Measurements from ENCODE around the gene TMEM175. TPM values are rescaled to one million over a fixed set of nuclear protein-coding genes. Genes with fewer than 3 reads are reported as not detected.

TMEM175 gene
- total RNA-seq, 3 donors from 2014 or later, result 12.5 to 15.6 (median 14.7) TPM

- Mint-ChIP-seq H3K4me1 (ENCODE audit: low read depth) (no peaks in the 10 kb centered on the region), H3K9me3 (no peaks in the 10 kb centered on the region), H3K4me3 (no peak overlapping the region), H3K36me3 (ENCODE audit: insufficient read depth) (peaks cover 10% of the 10 kb centered on the region), H3K27me3 (ENCODE audit: low read depth) (no peaks in the 10 kb centered on the region)
- ATAC-seq (no peak), DNase-seq (no peak)
Measured at GRCh38 chr4:893276-893994, 38.8 kb upstream of the TMEM175 start.

- Mint-ChIP-seq H3K9me3 (no peaks in the 10 kb centered on the region), H3K27me3 (ENCODE audit: low read depth) (no peaks in the 10 kb centered on the region), H3K4me1 (ENCODE audit: low read depth) (peaks cover 1% of the 10 kb centered on the region), H3K4me3 (no peak overlapping the region), H3K36me3 (ENCODE audit: insufficient read depth) (peaks cover 12% of the 10 kb centered on the region)
- DNase-seq (no peak), ATAC-seq (no peak)
Measured at GRCh38 chr4:893995-894705, 38.1 kb upstream of the TMEM175 start.

DNA sequence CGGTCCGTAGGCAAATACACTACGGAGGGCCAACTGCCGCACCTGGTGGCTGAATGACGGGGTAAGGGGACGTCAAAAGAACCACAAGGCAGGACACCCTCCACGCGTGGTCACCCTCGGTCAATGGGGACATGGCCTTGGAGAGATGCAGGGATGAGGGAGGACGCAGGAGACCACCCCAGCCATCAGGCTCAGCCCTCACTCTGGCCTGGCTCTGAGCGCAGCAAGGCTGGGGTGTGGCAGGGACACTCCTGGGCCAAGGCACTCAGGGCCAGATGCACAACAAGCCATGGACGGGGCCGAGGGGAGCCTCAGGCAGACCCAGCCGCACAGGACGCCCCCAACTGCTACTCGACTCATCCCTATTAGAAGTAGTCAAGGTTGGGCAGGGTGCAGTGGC lies 36.7 kb upstream of the TMEM175 start:
- Mint-ChIP-seq H3K4me1 (ENCODE audit: low read depth) (peaks cover 5% of the 10 kb centered on the region), H3K36me3 (ENCODE audit: insufficient read depth) (peaks cover 18% of the 10 kb centered on the region), H3K9me3 (no peaks in the 10 kb centered on the region), H3K4me3 (no peak overlapping the region), H3K27me3 (ENCODE audit: low read depth) (no peaks in the 10 kb centered on the region)
- ATAC-seq, result no peak
- DNase-seq, result no peak

DNA sequence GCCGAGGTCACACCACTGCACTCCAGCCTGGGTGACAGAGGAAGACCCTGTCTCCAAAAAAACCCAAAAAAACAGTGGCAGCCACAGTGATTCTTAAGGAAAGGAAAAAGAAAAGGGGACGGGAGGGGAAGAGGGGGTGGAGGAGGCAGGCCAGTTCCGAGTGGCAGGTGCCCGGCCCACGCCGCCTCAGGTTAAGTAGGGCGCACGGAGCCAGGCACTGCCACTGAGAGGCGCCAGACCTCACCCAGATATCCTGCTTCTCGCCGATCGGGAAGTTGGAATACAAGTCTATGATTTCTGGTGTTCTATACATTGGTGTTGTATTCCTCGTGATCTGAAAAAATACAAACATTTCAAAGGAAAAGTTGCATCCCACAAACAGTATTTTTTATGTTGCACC lies 36.0 kb upstream of the TMEM175 start:
- ATAC-seq (no peak), DNase-seq (no peak)
- Mint-ChIP-seq H3K4me1 (ENCODE audit: low read depth) (peaks cover 5% of the 10 kb centered on the region), H3K4me3 (no peak overlapping the region), H3K9me3 (no peaks in the 10 kb centered on the region), H3K27me3 (ENCODE audit: low read depth) (no peaks in the 10 kb centered on the region), H3K36me3 (ENCODE audit: insufficient read depth) (peaks cover 18% of the 10 kb centered on the region)

DNA sequence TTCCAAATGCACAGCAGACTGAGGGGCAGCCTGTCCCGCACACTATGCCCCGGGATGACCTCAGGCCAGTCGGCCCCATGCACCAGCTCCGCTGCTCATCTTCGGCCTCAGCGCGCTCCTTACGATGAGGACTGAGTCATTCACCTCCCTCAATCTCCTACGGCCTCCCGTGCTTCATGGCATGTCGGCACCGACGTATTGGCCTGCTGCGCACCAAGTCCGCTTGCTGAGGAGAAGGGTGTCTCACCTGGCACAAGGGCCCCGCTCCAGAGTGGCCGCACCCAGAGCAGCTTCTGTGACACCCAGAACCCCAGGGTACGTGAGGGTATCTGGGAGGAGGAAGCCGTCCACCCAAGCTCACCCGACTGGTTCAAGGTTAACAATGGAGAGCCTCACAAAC lies 35.6 kb upstream of the TMEM175 start:
- Mint-ChIP-seq H3K4me3 (no peak overlapping the region), H3K27me3 (ENCODE audit: low read depth) (no peaks in the 10 kb centered on the region), H3K9me3 (no peaks in the 10 kb centered on the region), H3K4me1 (ENCODE audit: low read depth) (peaks cover 5% of the 10 kb centered on the region), H3K36me3 (ENCODE audit: insufficient read depth) (peaks cover 18% of the 10 kb centered on the region)
- DNase-seq, result no peak
- ATAC-seq, result no peak

DNA sequence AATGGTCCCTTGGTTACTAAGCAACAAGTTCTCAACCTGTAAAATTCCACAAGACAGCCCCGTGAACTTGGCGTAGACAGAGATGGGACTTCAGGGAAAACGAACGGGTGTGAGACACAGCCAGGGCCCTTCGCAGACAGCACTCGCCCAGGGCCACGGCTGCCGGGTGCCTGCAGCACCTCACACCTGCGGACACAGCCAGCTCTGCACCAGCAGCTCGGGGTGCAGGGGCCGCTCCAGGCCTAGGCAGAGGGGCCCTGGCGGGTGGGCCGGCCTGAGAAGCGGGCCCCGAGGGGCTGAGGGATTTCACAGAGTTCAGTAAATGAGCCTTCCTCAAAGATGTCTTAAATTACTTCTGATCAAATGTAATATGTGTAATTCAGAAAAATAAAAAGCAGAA lies 34.1 kb upstream of the TMEM175 start:
- peaks cover 5% of the 10 kb centered on the region for H3K4me1 Mint-ChIP-seq (ENCODE audit: low read depth)
- H3K27me3 Mint-ChIP-seq (ENCODE audit: low read depth), result no peaks in the 10 kb centered on the region
- DNase-seq (no peak), ATAC-seq (no peak)
- no peaks in the 10 kb centered on the region for H3K9me3 Mint-ChIP-seq
- H3K4me3 Mint-ChIP-seq, result no peak overlapping the region
- peaks cover 23% of the 10 kb centered on the region for H3K36me3 Mint-ChIP-seq (ENCODE audit: insufficient read depth)

GRCh38 chr4:898869-899555 lies 33.2 kb upstream of the TMEM175 start:
- Mint-ChIP-seq H3K36me3 (ENCODE audit: insufficient read depth) (peaks cover 23% of the 10 kb centered on the region), H3K4me3 (no peak overlapping the region), H3K27me3 (ENCODE audit: low read depth) (no peaks in the 10 kb centered on the region), H3K4me1 (ENCODE audit: low read depth) (peaks cover 5% of the 10 kb centered on the region), H3K9me3 (no peaks in the 10 kb centered on the region)
- ATAC-seq, result no peak
- DNase-seq, result no peak

DNA sequence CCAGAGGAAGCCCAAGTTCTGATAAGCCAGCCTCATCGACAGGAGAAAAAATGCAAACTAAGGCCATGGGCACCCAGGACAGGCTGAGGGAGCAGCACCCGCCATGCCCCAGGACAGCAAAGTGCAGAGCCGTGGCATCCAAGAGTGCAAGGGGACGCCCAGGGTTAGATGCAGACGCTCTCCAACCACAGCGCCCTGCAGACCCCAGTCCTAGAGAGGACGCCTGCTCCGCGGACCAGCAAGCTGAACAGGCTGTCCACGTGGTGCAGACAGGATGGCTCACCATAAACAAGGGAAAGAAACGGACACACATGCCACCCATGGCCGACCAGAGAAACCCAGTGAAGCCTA lies 32.7 kb upstream of the TMEM175 start:
- Mint-ChIP-seq H3K9me3 (no peaks in the 10 kb centered on the region), H3K4me1 (ENCODE audit: low read depth) (peaks cover 5% of the 10 kb centered on the region), H3K36me3 (ENCODE audit: insufficient read depth) (peaks cover 23% of the 10 kb centered on the region), H3K4me3 (no peak overlapping the region), H3K27me3 (ENCODE audit: low read depth) (no peaks in the 10 kb centered on the region)
- DNase-seq (no peak), ATAC-seq (no peak)

DNA sequence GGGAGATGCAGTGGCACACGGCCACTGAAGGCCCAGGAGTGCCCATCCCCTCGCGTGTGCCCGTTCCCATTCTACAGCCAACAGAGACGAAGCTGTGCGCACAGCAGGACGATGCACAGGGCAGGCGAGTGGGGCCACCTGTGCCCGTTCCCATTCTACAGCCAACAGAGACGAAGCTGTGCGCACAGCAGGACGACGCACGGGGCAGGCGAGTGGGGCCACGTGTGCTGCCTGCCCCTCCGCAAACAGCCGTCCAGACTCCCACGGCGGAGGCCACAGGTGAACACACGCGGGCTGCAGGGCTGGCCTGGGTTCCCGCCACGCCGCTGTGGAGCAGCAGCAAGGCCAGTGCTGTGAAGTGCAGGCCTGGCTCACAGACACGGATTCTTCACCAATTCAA lies 32.2 kb upstream of the TMEM175 start:
- peaks cover 26% of the 10 kb centered on the region for H3K36me3 Mint-ChIP-seq (ENCODE audit: insufficient read depth)
- no peaks in the 10 kb centered on the region for H3K9me3 Mint-ChIP-seq
- DNase-seq, result no peak
- no peaks in the 10 kb centered on the region for H3K27me3 Mint-ChIP-seq (ENCODE audit: low read depth)
- H3K4me1 Mint-ChIP-seq (ENCODE audit: low read depth), result peaks cover 5% of the 10 kb centered on the region
- no peak for ATAC-seq
- no peak overlapping the region for H3K4me3 Mint-ChIP-seq

- no peaks in the 10 kb centered on the region for H3K9me3 Mint-ChIP-seq
- H3K4me3 Mint-ChIP-seq, result no peak overlapping the region
- no peak for DNase-seq
- peaks cover 28% of the 10 kb centered on the region for H3K36me3 Mint-ChIP-seq (ENCODE audit: insufficient read depth)
- H3K4me1 Mint-ChIP-seq (ENCODE audit: low read depth), result peaks cover 5% of the 10 kb centered on the region
- ATAC-seq, result no peak
- no peaks in the 10 kb centered on the region for H3K27me3 Mint-ChIP-seq (ENCODE audit: low read depth)
Measured at GRCh38 chr4:900721-901120, 31.5 kb upstream of the TMEM175 start.

- Mint-ChIP-seq H3K4me3 (no peak overlapping the region), H3K36me3 (ENCODE audit: insufficient read depth) (peaks cover 28% of the 10 kb centered on the region), H3K27me3 (ENCODE audit: low read depth) (no peaks in the 10 kb centered on the region), H3K9me3 (no peaks in the 10 kb centered on the region), H3K4me1 (ENCODE audit: low read depth) (peaks cover 5% of the 10 kb centered on the region)
- DNase-seq (no peak), ATAC-seq (no peak)
Measured at GRCh38 chr4:901192-901910, 30.9 kb upstream of the TMEM175 start.

DNA sequence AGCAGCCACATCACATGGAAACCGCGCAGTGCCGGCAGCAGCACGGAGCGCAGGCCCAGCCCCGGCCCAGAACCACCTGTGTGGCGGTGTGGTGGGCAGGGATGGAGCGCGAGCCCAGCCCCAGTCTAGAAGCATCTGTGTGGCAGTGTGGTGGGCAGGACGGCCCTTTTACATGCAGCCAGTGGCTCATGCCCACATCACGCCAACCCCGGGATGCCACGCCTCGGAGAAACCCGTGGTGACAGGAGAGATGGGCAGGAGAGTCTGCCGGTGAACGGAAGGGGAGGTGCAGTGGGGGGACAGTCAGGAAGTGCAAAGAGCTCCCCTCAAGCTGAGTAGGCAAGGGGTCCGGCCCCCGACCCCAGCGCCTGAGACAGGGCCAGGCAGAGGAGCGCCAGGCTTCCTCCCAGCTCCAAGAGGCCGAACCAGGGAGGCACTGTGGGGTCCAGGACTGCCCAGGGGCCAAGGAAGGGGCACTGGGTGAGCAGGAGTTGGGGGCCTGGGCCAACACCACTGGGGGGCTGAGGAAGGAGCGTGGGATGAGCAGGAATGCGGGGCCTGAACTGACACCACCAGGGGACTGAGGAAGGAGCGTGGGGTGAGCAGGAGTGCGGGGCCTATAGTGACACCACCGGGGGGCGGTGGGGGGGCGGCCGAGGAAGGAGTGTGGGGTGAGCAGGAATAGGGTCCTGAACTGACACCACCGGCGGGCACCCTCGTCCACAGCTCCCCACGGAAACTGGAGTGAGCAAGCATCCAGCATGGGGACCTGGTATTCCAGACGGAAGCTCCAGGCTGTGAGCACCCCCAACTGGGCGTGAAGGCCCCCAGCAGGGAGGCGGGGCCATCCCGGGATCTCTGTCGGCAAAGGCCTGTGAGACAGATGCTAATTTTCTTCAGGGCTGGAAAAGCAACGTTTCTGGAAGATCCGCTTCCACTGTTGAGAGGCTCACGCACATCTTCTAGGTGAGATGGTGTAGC lies 28.9 kb upstream of the TMEM175 start:
- ATAC-seq (no peak), DNase-seq (no peak)
- no peak overlapping the region for H3K4me3 Mint-ChIP-seq
- H3K9me3 Mint-ChIP-seq, result no peaks in the 10 kb centered on the region
- H3K4me1 Mint-ChIP-seq (ENCODE audit: low read depth), result peaks cover 5% of the 10 kb centered on the region
- H3K27me3 Mint-ChIP-seq (ENCODE audit: low read depth), result no peaks in the 10 kb centered on the region
- H3K36me3 Mint-ChIP-seq (ENCODE audit: insufficient read depth), result peaks cover 23% of the 10 kb centered on the region

DNA sequence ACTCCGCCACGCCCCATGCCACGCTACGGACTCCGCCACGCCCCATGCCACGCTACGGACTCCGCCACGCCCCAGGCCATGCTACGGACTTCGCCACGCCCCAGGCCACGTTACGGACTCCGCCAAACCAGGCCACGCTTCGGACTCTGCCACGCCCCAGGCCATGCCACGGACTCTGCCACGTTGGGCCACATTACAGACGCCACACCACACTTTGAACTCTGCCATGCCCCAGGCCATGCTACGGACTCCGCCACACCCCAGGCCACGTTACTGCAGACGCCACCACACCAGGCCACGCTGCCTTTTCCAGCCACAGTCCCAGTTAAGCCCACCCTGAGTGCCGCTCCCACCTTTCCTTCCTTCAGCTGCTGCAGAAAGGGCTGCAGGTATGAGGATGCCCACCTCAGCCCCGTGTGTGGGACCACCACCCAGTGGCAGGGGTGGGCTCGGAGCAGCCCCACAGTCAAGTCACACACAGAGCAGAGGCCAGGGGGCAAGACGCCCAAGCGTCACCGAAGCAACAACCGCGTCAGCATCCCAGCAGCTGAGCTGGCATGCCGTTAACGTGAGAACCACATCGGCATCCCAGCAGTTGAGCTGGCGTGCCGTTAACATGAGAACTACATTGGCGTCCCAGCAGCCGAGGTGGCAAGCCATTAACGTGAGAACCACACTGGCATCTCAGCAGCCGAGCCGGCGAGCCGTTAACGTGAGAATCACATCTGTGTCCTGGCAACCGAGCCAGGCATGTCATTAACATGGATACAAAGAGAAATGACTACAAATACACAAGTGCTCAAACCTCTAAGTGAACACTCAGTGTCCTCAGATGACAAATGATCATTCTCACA lies 26.5 kb upstream of the TMEM175 start:
- no peaks in the 10 kb centered on the region for H3K27me3 Mint-ChIP-seq (ENCODE audit: low read depth)
- no peak for ATAC-seq
- DNase-seq, result no peak
- no peak overlapping the region for H3K4me3 Mint-ChIP-seq
- H3K36me3 Mint-ChIP-seq (ENCODE audit: insufficient read depth), result peaks cover 16% of the 10 kb centered on the region
- no peaks in the 10 kb centered on the region for H3K9me3 Mint-ChIP-seq
- no peaks in the 10 kb centered on the region for H3K4me1 Mint-ChIP-seq (ENCODE audit: low read depth)
